Medulla oblongata (tissue), 1 donor: ENCODE measurements around the gene ACOT2.

Experiments
- DNase-seq: peaks from one replicate; pipeline ENCODE4 v3.0.0-alpha.2; 2015; ENCODE audit errors: extremely low spot score

The ACOT2 gene

DNA sequence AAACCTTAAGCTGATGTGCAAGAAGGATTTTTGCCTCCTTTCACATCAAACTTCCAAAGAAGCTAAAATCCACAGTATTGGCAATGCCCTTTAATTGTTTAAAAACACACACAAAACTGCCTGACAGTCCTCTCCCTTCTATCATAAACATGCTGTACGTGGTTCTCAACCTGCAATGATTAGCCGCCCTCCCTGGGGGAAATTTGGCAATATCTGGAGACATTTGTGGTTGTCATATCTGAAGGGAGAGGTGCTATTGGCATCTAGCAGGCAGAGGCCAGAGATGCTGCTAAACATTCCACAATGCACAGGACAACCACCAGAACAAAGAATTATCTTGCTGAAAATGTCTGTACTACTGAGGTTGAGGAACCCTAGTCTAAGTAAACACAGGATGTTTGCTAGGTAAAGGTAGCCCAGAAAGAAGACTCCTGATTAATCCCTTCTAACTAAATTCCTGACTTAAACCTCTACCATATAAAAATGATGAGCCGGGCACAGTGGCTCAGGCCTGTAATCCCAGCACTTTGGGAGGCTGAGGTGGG lies 44.5 kb downstream of the ACOT2 start:
- no peak for DNase-seq

DNA sequence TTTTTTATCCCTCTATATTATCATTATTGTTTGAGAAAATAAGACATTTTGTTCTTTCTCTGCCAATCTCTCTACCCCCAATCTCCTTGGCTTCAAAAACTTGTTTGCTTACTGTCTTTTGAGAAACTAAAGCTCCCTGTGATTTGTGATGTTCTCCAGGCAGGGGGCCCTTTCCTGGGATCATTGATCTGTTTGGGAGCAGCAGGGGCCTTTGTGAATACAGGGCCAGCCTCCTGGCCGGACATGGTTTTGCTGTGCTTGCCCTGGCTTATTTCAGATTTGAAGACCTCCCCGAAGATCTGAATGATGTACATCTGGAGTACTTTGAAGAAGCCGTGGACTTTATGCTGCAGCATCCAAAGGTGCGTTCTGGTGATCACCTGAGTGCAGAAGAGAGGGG lies 47.8 kb downstream of the ACOT2 start:
- DNase-seq = no peak

DNA sequence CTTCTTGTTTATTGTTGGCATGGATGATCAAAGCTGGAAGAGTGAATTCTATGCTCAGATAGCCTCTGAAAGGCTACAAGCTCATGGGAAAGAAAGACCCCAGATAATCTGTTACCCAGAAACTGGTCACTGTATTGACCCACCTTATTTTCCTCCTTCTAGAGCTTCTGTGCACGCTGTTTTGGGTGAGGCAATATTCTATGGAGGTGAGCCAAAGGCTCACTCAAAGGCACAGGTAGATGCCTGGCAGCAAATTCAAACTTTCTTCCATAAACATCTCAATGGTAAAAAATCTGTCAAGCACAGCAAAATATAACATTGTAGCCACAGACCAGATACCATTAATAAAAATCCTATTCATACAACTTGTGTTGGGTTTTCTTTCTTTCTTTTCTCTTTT lies 50.5 kb downstream of the ACOT2 start:
- no peak for DNase-seq

- DNase-seq = no peak
Measured at GRCh38 chr14:73620268-73620667, 51.3 kb downstream of the ACOT2 start.

DNA sequence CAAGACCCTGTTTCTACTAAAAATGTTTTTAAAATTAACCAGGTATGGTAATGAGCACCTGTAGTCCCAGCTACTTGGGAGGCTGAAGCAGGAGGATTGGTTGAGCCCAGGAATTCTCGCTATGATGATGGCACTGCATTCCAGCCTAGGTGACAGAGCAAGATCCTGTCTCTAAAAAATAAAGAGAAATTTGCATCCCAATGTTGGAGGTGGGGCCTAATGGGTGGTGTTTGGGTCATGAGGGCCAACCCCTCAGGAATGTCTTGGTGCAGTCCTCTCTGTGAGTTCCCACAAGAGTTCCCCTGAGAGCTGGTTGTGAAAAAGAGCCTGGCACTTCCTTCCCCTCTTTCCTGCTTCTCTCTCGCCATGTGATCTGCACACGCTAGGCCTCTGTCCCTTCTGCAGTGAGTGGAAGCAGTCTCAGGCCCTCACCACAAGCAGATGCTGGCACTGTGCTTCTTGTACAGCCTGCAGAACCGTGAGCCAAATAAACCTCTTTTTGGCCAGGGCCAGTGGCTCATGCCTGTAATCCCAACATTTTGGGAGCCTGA lies 54.6 kb downstream of the ACOT2 start:
- no peak for DNase-seq
